Gastroesophageal sphincter (tissue), 4 donors: Measurements from ENCODE around the gene FAM219A. TPM values are rescaled to one million over a fixed set of nuclear protein-coding genes. Genes with fewer than 3 reads are reported as not detected.

Experiments used
- ATAC-seq: fragments of 150-250 bp; one replicate; pipeline ENCODE4 v1.9.1; 2016; ENCODE audit warnings: mild to moderate bottlenecking, moderate library complexity
- H3K27ac ChIP-seq, 4 donors: fragments of 200-600 bp; sonication (generic) in 3 of 4; 1 replicate in 3 of 4; 2 replicates in 1 of 4; pipeline ENCODE4 v1.5.1; 2016 to 2019
- H3K27me3 ChIP-seq: fragments of 200-600 bp; sonication (generic); one replicate; pipeline ENCODE4 v1.5.1; 2019
- H3K36me3 ChIP-seq, 2 donors: fragments of 200-600 bp; sonication (generic); one replicate each; pipeline ENCODE4 v1.5.1; 2019; ENCODE audit warnings: control low read depth in 1 of 2
- H3K4me1 ChIP-seq, 3 donors: fragments of 200-600 bp; sonication (generic); 1 replicate in 2 of 3; 2 replicates in 1 of 3; pipeline ENCODE4 v1.5.1; 2016 to 2019; ENCODE audit warnings: control low read depth in 2 of 3
- H3K4me3 ChIP-seq, 2 donors: fragments of 200-600 bp; sonication (generic); one replicate each; pipeline ENCODE4 v1.5.1; 2019; ENCODE audit warnings: mild to moderate bottlenecking in 1 of 2, moderate library complexity in 1 of 2
- H3K9me3 ChIP-seq, 3 donors: fragments of 200-600 bp; sonication (generic); one replicate each; pipeline ENCODE4 v1.5.1; 2017 to 2019; ENCODE audit warnings: control low read depth in 2 of 3
- CTCF ChIP-seq, 4 experiments: fragments of 200-600 bp in 2 of 4; fragments of 450-650 bp in 2 of 4; sonication (generic) in 1 of 4; IDR thresholded peaks; one replicate each; pipeline ENCODE4 v1.5.1; 2017 to 2019; ENCODE audit warnings: antibody characterized with exemption in 4 of 4, mild to moderate bottlenecking in 2 of 4, moderate library complexity in 2 of 4
- EP300 ChIP-seq: sonication (generic); formaldehyde crosslinking; IDR thresholded peaks from one replicate; pipeline ENCODE4 v1.6.1; 2017; ENCODE audit warnings: antibody characterized with exemption, mild to moderate bottlenecking
- POLR2A ChIP-seq, 2 donors: fragments of 450-650 bp; IDR thresholded peaks; one replicate each; pipeline ENCODE4 v1.6.1; 2017; ENCODE audit warnings: antibody characterized with exemption in 2 of 2, mild to moderate bottlenecking in 2 of 2, moderate library complexity in 1 of 2
- POLR2AphosphoS5 ChIP-seq: sonication (generic); formaldehyde crosslinking; IDR thresholded peaks from one replicate; pipeline ENCODE4 v1.6.1; 2017; ENCODE audit warnings: antibody characterized with exemption
- WGBS, 2 donors: methylation state at CpG; one replicate each; pipeline ENCODE4 v1.1.5; 2018; ENCODE audit warnings: low coverage in 1 of 2; 5-methylcytosine and 5-hydroxymethylcytosine counted together
- total RNA-seq, 4 donors: library from RNA; depleted of rRNA; stranded (reverse); fragments of >200 nt; gene quantifications; one replicate each; pipeline ENCODE4 v1.1.0, GENCODE V29; 2016

The FAM219A gene
- total RNA-seq, 4 donors from 2014 or later: 11.2 to 18.4 (median 13.4) TPM

GRCh38 chr9:34501372-34501771 lies 43.0 kb upstream of the FAM219A start:
- H3K36me3 ChIP-seq: no peaks in the 10 kb centered on the region
- no peak for ATAC-seq
- H3K27ac ChIP-seq: peak overlapping the region in 3 of 4 donors; percentile 19 to 59 (median 45)
- peaks cover 0 to 29% (median 16%) of the 10 kb centered on the region in 3 donors for H3K4me1 ChIP-seq
- H3K4me3 ChIP-seq: no peak overlapping the region
- H3K27me3 ChIP-seq: no peaks in the 10 kb centered on the region
- 63% methylated on average over 1 of the region's 2 CpGs; no CpG with 5 or more reads in 1 of the 2 donors for WGBS, 2 donors
- H3K9me3 ChIP-seq: no peaks in the 10 kb centered on the region
- TF ChIP-seq EP300: no peak
- no peak for TF ChIP-seq CTCF (IDR thresholded peaks at IDR 0.05)
- TF ChIP-seq POLR2A (IDR thresholded peaks at IDR 0.05): no peak
- TF ChIP-seq POLR2AphosphoS5: no peak

- Histone ChIP-seq H3K4me1 (peaks cover 0 to 29% (median 16%) of the 10 kb centered on the region in 3 donors), H3K27me3 (no peaks in the 10 kb centered on the region), H3K9me3 (no peaks in the 10 kb centered on the region), H3K4me3 (no peak overlapping the region), H3K27ac (no peak overlapping the region), H3K36me3 (no peaks in the 10 kb centered on the region)
- TF ChIP-seq CTCF (IDR thresholded peaks at IDR 0.05) (peak; percentile 88 to 98 (median 93)), POLR2A (IDR thresholded peaks at IDR 0.05) (no peak)
- peak; percentile 45 for ATAC-seq
- WGBS, 2 donors: 0 to 20% methylated on average over 1 to 3 of the region's 6 CpGs
These were observed 42.4 kb upstream of the FAM219A start for GRCh38 chr9:34500623-34501267.

- no peak overlapping the region for H3K4me3 ChIP-seq
- 79 to 84% methylated on average over 2 of the region's 2 CpGs for WGBS, 2 donors
- no peaks in the 10 kb centered on the region for H3K9me3 ChIP-seq
- no peak for ATAC-seq
- H3K27me3 ChIP-seq: no peaks in the 10 kb centered on the region
- H3K27ac ChIP-seq: no peak overlapping the region
- no peaks in the 10 kb centered on the region for H3K36me3 ChIP-seq
- peaks cover 0 to 29% (median 16%) of the 10 kb centered on the region in 3 donors for H3K4me1 ChIP-seq
- TF ChIP-seq CTCF (IDR thresholded peaks at IDR 0.05): no peak
- TF ChIP-seq EP300: no peak
- TF ChIP-seq POLR2A (IDR thresholded peaks at IDR 0.05): no peak
These were observed 40.7 kb upstream of the FAM219A start for GRCh38 chr9:34499076-34499475.

- TF ChIP-seq POLR2A (IDR thresholded peaks at IDR 0.05) (no peak), EP300 (no peak), POLR2AphosphoS5 (no peak), CTCF (IDR thresholded peaks at IDR 0.05) (no peak)
- WGBS, 2 donors: 43 to 50% methylated on average over 2 to 3 of the region's 3 CpGs
- Histone ChIP-seq H3K4me1 (peaks cover 0 to 29% (median 16%) of the 10 kb centered on the region in 3 donors), H3K27me3 (no peaks in the 10 kb centered on the region), H3K36me3 (no peaks in the 10 kb centered on the region), H3K9me3 (no peaks in the 10 kb centered on the region), H3K27ac (no peak overlapping the region), H3K4me3 (no peak overlapping the region)
- ATAC-seq: no peak
These were observed 40.2 kb upstream of the FAM219A start for GRCh38 chr9:34498553-34498952.

GRCh38 chr9:34496149-34496712 lies 37.9 kb upstream of the FAM219A start:
- WGBS, 2 donors: 0 to 88% methylated on average over 1 to 2 of the region's 6 CpGs
- peaks cover 0 to 10% (median 0%) of the 10 kb centered on the region in 3 donors for H3K4me1 ChIP-seq
- no peaks in the 10 kb centered on the region for H3K9me3 ChIP-seq
- H3K27ac ChIP-seq: no peak overlapping the region
- no peaks in the 10 kb centered on the region for H3K27me3 ChIP-seq
- no peak overlapping the region for H3K4me3 ChIP-seq
- no peak for ATAC-seq
- TF ChIP-seq CTCF (IDR thresholded peaks at IDR 0.05) (no peak), POLR2AphosphoS5 (no peak), EP300 (no peak), POLR2A (IDR thresholded peaks at IDR 0.05) (no peak)
- H3K36me3 ChIP-seq: no peaks in the 10 kb centered on the region
